H9 (cell line): ENCODE results near the gene TSPYL1. TPM values are rescaled to one million over a fixed set of nuclear protein-coding genes. Genes with fewer than 3 reads are reported as not detected.

Source experiments
- DNase-seq: peaks from one replicate; pipeline ENCODE4 v3.0.0-alpha.2; 2017
- H2AFZ ChIP-seq: one replicate; pipeline ENCODE4 v1.6.1; 2013; ENCODE audit warnings: mild to moderate bottlenecking, low read length, control low read depth, moderate library complexity
- H2AK5ac ChIP-seq: 2 replicates; pipeline ENCODE4 v1.6.1; 2013; ENCODE audit warnings: low read length, control low read depth, mixed read lengths; ENCODE audit not compliant: insufficient read length
- H2BK120ac ChIP-seq: one replicate; pipeline ENCODE4 v1.6.1; 2013; ENCODE audit warnings: low read depth, mild to moderate bottlenecking, low read length, control low read depth, inconsistent platforms; ENCODE audit not compliant: poor library complexity, severe bottlenecking
- H2BK12ac ChIP-seq: 2 replicates; pipeline ENCODE4 v1.6.1; 2013; ENCODE audit warnings: low read length, control low read depth, mixed read lengths, low read depth; ENCODE audit not compliant: insufficient read length
- H2BK15ac ChIP-seq: 2 replicates; pipeline ENCODE4 v1.6.1; 2013; ENCODE audit warnings: low read depth, low read length, control low read depth
- H2BK20ac ChIP-seq: one replicate; pipeline ENCODE4 v1.6.1; 2013; ENCODE audit warnings: low read depth, mild to moderate bottlenecking, low read length, control low read depth, inconsistent platforms; ENCODE audit not compliant: poor library complexity, severe bottlenecking
- H2BK5ac ChIP-seq: 2 replicates; pipeline ENCODE4 v1.6.1; 2013; ENCODE audit warnings: low read length, control low read depth, mixed read lengths; ENCODE audit not compliant: insufficient read length
- H3K14ac ChIP-seq: 2 replicates; pipeline ENCODE4 v1.6.1; 2013; ENCODE audit warnings: low read length, control low read depth; ENCODE audit not compliant: insufficient read depth
- H3K18ac ChIP-seq: 2 replicates; pipeline ENCODE4 v1.6.1; 2013; ENCODE audit warnings: low read depth, mild to moderate bottlenecking, mixed read lengths, low read length, control low read depth; ENCODE audit not compliant: insufficient read length
- H3K23ac ChIP-seq: 2 replicates; pipeline ENCODE4 v1.6.1; 2013; ENCODE audit warnings: low read length, control low read depth, mixed read lengths, low read depth; ENCODE audit not compliant: insufficient read length
- H3K23me2 ChIP-seq: 2 replicates; pipeline ENCODE4 v1.6.1; 2013; ENCODE audit warnings: low read depth, mild to moderate bottlenecking, mixed read lengths, low read length, control low read depth; ENCODE audit not compliant: insufficient read length, poor library complexity, severe bottlenecking
- H3K27ac ChIP-seq: 2 replicates; pipeline ENCODE4 v1.5.1; 2013; ENCODE audit warnings: low read length, control low read depth, mixed read lengths, low read depth; ENCODE audit not compliant: insufficient read length
- H3K27me3 ChIP-seq: 2 replicates; pipeline ENCODE4 v1.6.1; 2013; ENCODE audit warnings: low read length, control low read depth, inconsistent platforms; ENCODE audit not compliant: insufficient read depth
- H3K4ac ChIP-seq: 2 replicates; pipeline ENCODE4 v1.6.1; 2013; ENCODE audit warnings: low read depth, mild to moderate bottlenecking, control low read depth, inconsistent platforms, low read length, moderate library complexity
- H3K4me1 ChIP-seq: 2 replicates; pipeline ENCODE4 v1.6.1; 2013; ENCODE audit warnings: low read length, control low read depth, inconsistent platforms; ENCODE audit not compliant: insufficient read depth
- H3K4me2 ChIP-seq: 2 replicates; pipeline ENCODE4 v1.6.1; 2013; ENCODE audit warnings: low read length, control low read depth, mixed read lengths; ENCODE audit not compliant: insufficient read length, insufficient read depth
- H3K56ac ChIP-seq: 2 replicates; pipeline ENCODE4 v1.6.1; 2013; ENCODE audit warnings: low read depth, mild to moderate bottlenecking, mixed read lengths, low read length, control low read depth; ENCODE audit not compliant: insufficient read length
- H3K79me1 ChIP-seq: 2 replicates; pipeline ENCODE4 v1.6.1; 2013; ENCODE audit warnings: low read depth, mild to moderate bottlenecking, moderate library complexity, low read length, control low read depth, inconsistent platforms; ENCODE audit not compliant: insufficient read depth, poor library complexity, severe bottlenecking
- H3K79me2 ChIP-seq: 2 replicates; pipeline ENCODE4 v1.6.1; 2013; ENCODE audit warnings: low read length, control low read depth, inconsistent platforms; ENCODE audit not compliant: insufficient read depth
- H3K9ac ChIP-seq: 2 replicates; pipeline ENCODE4 v1.6.1; 2013; ENCODE audit warnings: low read length, control low read depth, mixed read lengths; ENCODE audit not compliant: insufficient read length; ENCODE audit errors: extremely low read depth
- H3K9me3 ChIP-seq: one replicate; pipeline ENCODE4 v1.6.1; 2013; ENCODE audit warnings: low read depth, low read length, inconsistent platforms; ENCODE audit not compliant: control insufficient read depth
- H3T11ph ChIP-seq: one replicate; pipeline ENCODE4 v1.6.1; 2013; ENCODE audit warnings: mild to moderate bottlenecking, low read length, control low read depth, inconsistent platforms
- H4K20me1 ChIP-seq: one replicate; pipeline ENCODE4 v1.6.1; 2013; ENCODE audit not compliant: control insufficient read depth, insufficient read length, insufficient read depth
- H4K5ac ChIP-seq: 2 replicates; pipeline ENCODE4 v1.6.1; 2013; ENCODE audit warnings: low read depth, mild to moderate bottlenecking, mixed read lengths, low read length, control low read depth; ENCODE audit not compliant: insufficient read length
- H4K8ac ChIP-seq: replicated peaks from 2 replicates; pipeline ENCODE4 v1.6.1; 2013; ENCODE audit warnings: low read length, control low read depth, mixed read lengths, low read depth; ENCODE audit not compliant: insufficient read length
- H4K91ac ChIP-seq: 2 replicates; pipeline ENCODE4 v1.6.1; 2013; ENCODE audit warnings: low read depth, mild to moderate bottlenecking, moderate library complexity, mixed read lengths, low read length, control low read depth; ENCODE audit not compliant: insufficient read length
- H3K27ac Mint-ChIP-seq, 3 experiments: 2 replicates in 2 of 3; 3 replicates in 1 of 3; pipeline ENCODE4 v1.8.0; 2020 to 2021; ENCODE audit warnings: mixed read lengths in 3 of 3, mild to moderate bottlenecking in 1 of 3, moderate library complexity in 1 of 3
- H3K27me3 Mint-ChIP-seq: 2 replicates; pipeline ENCODE4 v1.8.0; 2021; ENCODE audit warnings: low read depth, mild to moderate bottlenecking, moderate library complexity, mixed read lengths
- H3K36me3 Mint-ChIP-seq, 3 experiments: 2 replicates in 2 of 3; 3 replicates in 1 of 3; pipeline ENCODE4 v1.8.0; 2020 to 2021; ENCODE audit warnings: low read depth in 3 of 3, mixed read lengths in 3 of 3; ENCODE audit not compliant: insufficient read depth in 1 of 3
- H3K4me1 Mint-ChIP-seq, 2 experiments: 2 replicates each; pipeline ENCODE4 v1.8.0; 2020; ENCODE audit warnings: mixed read lengths in 2 of 2
- H3K4me3 Mint-ChIP-seq, 2 experiments: 2 replicates in 1 of 2; 3 replicates in 1 of 2; pipeline ENCODE4 v1.8.0; 2020 to 2021; ENCODE audit warnings: mild to moderate bottlenecking in 2 of 2, mixed read lengths in 2 of 2, moderate library complexity in 1 of 2
- H3K9me3 Mint-ChIP-seq, 2 experiments: 2 replicates in 1 of 2; 3 replicates in 1 of 2; pipeline ENCODE4 v1.8.0; 2020; ENCODE audit warnings: mild to moderate bottlenecking in 2 of 2, mixed read lengths in 2 of 2, moderate library complexity in 1 of 2
- WGBS: extraction: QIAGEN DNeasy Blood & Tissue Kit; methylation state at CpG from one replicate; pipeline ENCODE4 v1.1.7; 2013; ENCODE audit warnings: missing lambda C conversion rate, low lambda C conversion rate, mixed read lengths; ENCODE audit not compliant: insufficient read length; ENCODE audit errors: extremely low coverage; 5-methylcytosine and 5-hydroxymethylcytosine counted together
- total RNA-seq: library from RNA; stranded (reverse); gene quantifications from 2 replicates; pipeline ENCODE4 v1.2.1, GENCODE V29; 2021
- TF ChIP-seq, protein P1 (sequence below): fragments of 200-600 bp; sonication (generic); conservative IDR thresholded peaks from 3 replicates; pipeline ENCODE4 v1.8.0; 2021; ENCODE audit warnings: antibody characterized with exemption, mild to moderate bottlenecking

TSPYL1 gene
- total RNA-seq, 1 experiment from 2014 or later, result 75.3 TPM

DNA sequence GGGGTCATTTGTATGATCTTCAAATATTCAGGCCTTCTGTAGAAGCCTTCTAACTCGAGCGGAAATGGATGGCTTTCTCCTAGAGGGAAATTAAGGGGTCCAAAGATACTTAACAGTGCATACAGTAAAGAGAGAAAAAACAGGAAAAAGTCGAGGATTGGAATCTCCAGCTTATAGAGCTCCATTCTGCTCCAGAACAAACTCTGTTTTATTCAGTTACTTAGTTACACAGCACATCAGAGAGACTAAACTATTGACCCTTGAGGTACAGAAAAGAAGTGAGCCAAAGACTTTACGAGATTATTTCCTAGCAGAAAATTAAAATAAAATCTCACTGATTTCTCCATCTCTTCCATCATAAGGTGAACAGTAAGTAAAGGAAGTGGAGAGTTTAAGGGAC lies 47.3 kb upstream of the TSPYL1 start:
- Histone ChIP-seq H3K56ac (no peak overlapping the region), H4K5ac (no peak overlapping the region), H4K91ac (no peak overlapping the region), H2BK120ac (no peak overlapping the region), H3K4me2 (no peak overlapping the region), H3K4ac (no peak overlapping the region), H3K9me3 (no peaks in the 10 kb centered on the region), H3K23ac (no peak overlapping the region), H2BK5ac (no peak overlapping the region), H2BK15ac (no peak overlapping the region), H4K20me1 (no peaks in the 10 kb centered on the region), H3K4me1 (peaks cover 20% of the 10 kb centered on the region), H3K27me3 (no peaks in the 10 kb centered on the region), H3K79me2 (no peaks in the 10 kb centered on the region), H2AK5ac (no peak overlapping the region), H3K9ac (no peak overlapping the region), H4K8ac (no peak overlapping the region), H3K27ac (peak overlapping the region; percentile 69), H3T11ph (no peak overlapping the region), H3K23me2 (no peaks in the 10 kb centered on the region), H3K18ac (no peak overlapping the region), H3K14ac (no peak overlapping the region), H2AFZ (no peak overlapping the region), H3K79me1 (no peaks in the 10 kb centered on the region), H2BK12ac (no peak overlapping the region), H2BK20ac (no peak overlapping the region)
- peaks cover 0 to 4% (median 4%) of the 10 kb centered on the region in 3 experiments; a peak in 3 of 7 replicates for H3K36me3 Mint-ChIP-seq
- H3K9me3 Mint-ChIP-seq, result no peaks in the 10 kb centered on the region
- peak overlapping the region in 1 of 2 experiments; percentile 13; a peak in 1 of 5 replicates for H3K4me3 Mint-ChIP-seq
- peak overlapping the region in 1 of 3 experiments; percentile 98; a peak in 3 of 7 replicates for H3K27ac Mint-ChIP-seq
- H3K27me3 Mint-ChIP-seq, result no peaks in the 10 kb centered on the region
- H3K4me1 Mint-ChIP-seq, result peaks cover 58 to 67% of the 10 kb centered on the region in 2 experiments
- TF ChIP-seq, protein P1, sequence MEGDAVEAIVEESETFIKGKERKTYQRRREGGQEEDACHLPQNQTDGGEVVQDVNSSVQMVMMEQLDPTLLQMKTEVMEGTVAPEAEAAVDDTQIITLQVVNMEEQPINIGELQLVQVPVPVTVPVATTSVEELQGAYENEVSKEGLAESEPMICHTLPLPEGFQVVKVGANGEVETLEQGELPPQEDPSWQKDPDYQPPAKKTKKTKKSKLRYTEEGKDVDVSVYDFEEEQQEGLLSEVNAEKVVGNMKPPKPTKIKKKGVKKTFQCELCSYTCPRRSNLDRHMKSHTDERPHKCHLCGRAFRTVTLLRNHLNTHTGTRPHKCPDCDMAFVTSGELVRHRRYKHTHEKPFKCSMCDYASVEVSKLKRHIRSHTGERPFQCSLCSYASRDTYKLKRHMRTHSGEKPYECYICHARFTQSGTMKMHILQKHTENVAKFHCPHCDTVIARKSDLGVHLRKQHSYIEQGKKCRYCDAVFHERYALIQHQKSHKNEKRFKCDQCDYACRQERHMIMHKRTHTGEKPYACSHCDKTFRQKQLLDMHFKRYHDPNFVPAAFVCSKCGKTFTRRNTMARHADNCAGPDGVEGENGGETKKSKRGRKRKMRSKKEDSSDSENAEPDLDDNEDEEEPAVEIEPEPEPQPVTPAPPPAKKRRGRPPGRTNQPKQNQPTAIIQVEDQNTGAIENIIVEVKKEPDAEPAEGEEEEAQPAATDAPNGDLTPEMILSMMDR, result no peak
- WGBS, result no CpG with 5 or more reads among the region's 4 CpGs
- DNase-seq, result no peak
